A549 (cell line): ENCODE data around the gene LIG1. TPM values are rescaled to one million over a fixed set of nuclear protein-coding genes. Genes with fewer than 3 reads are reported as not detected.

ENCODE experiments used
- ATAC-seq, 2 experiments: fragments of 200-7000 bp in 1 of 2; fragments of >200 bp in 1 of 2; cut with Nextera tagmentation in 1 of 2; cut with Tn5 transposase in 1 of 2; 3 replicates each; pipeline versions ENCODE4 v1.8.0 to v1.9.1; 2018 to 2020; ENCODE audit warnings: mild to moderate bottlenecking in 1 of 2, moderate library complexity in 1 of 2
- CTCF ChIA-PET: fragments of 300-600 bp; sonication (Branson Sonifier 250); formaldehyde crosslinking; extraction: SDS; loops from one replicate; lab custom pipeline; 2021; ENCODE audit warnings: antibody characterized with exemption, inconsistent platforms; lab: Yijun Ruan, JAX
- POLR2A ChIA-PET: fragments of 350-600 bp; formaldehyde crosslinking; extraction: SDS; loops from one replicate; lab custom pipeline; 2021; ENCODE audit warnings: antibody characterized with exemption, inconsistent platforms; lab: Yijun Ruan, JAX
- DNase-seq, 2 experiments: peaks; one replicate each; pipeline versions ENCODE4 v3.0.0 to v3.0.0-alpha.2; 2011 to 2016; ENCODE audit warnings: low read depth in 1 of 2, low spot score in 1 of 2
- FAIRE-seq: peaks from 2 replicates; lab custom pipeline; 2011; peaks lifted over from hg19 to GRCh38; lab: Jason Lieb, UNC
- H3K27ac ChIP-seq, 2 experiments: fragments of >200 bp; sonication (Bioruptor Twin); formaldehyde crosslinking; 3 replicates each; pipeline ENCODE4 v1.5.1; 2016 to 2017
- H3K4me1 ChIP-seq: fragments of >200 bp; sonication (Bioruptor Twin); formaldehyde crosslinking; 3 replicates; pipeline ENCODE4 v1.6.1; 2016
- H3K4me2 ChIP-seq: fragments of >200 bp; sonication (Bioruptor Twin); formaldehyde crosslinking; 3 replicates; pipeline ENCODE4 v1.6.1; 2016
- H3K4me3 ChIP-seq: fragments of >200 bp; sonication (Bioruptor Twin); formaldehyde crosslinking; 3 replicates; pipeline ENCODE4 v1.5.1; 2016
- H3K9me3 ChIP-seq: fragments of >200 bp; sonication (Bioruptor Twin); formaldehyde crosslinking; 3 replicates; pipeline ENCODE4 v1.6.1; 2016
- ATOH8 ChIP-seq: fragments of 250-450 bp; sonication (Bioruptor Pico); IDR thresholded peaks from 2 replicates; pipeline ENCODE4 v1.5.0; 2020; ENCODE audit warnings: low read depth, mild to moderate bottlenecking, moderate library complexity
- BHLHE40 ChIP-seq: IDR thresholded peaks from 2 replicates; pipeline ENCODE4 v1.6.1; 2012; ENCODE audit warnings: low read depth, low read length, inconsistent platforms
- CBX2 ChIP-seq: fragments of 200-600 bp; sonication (generic); IDR thresholded peaks from 2 replicates; pipeline ENCODE4 v1.6.1; 2016; ENCODE audit warnings: low read depth, mild to moderate bottlenecking, borderline replicate concordance
- CEBPB ChIP-seq, 2 experiments: fragments of >200 bp in 1 of 2; sonication (Bioruptor Twin) in 1 of 2; formaldehyde crosslinking in 1 of 2; IDR thresholded peaks; 2 replicates each; pipeline ENCODE4 v1.6.1; 2012 to 2016
- CHD2 ChIP-seq: fragments of 150-350 bp; IDR thresholded peaks from 2 replicates; pipeline ENCODE4 v1.6.1; 2014; ENCODE audit warnings: low read length; ENCODE audit not compliant: partially characterized antibody
- E2F6 ChIP-seq: IDR thresholded peaks from 2 replicates; pipeline ENCODE4 v1.6.1; 2012; ENCODE audit warnings: low read depth, borderline replicate concordance
- EHMT2 ChIP-seq: fragments of 200-600 bp; sonication (generic); IDR thresholded peaks from 2 replicates; pipeline ENCODE4 v1.6.1; 2016; ENCODE audit warnings: antibody characterized with exemption, low read depth, mild to moderate bottlenecking, moderate library complexity
- EP300 ChIP-seq, 2 experiments: fragments of >200 bp; sonication (Bioruptor Twin); formaldehyde crosslinking; IDR thresholded peaks; 2 replicates in 1 of 2; 3 replicates in 1 of 2; pipeline ENCODE4 v1.6.1; 2016 to 2017
- ESRRA ChIP-seq: fragments of 150-350 bp; IDR thresholded peaks from 2 replicates; pipeline ENCODE4 v1.6.1; 2014; ENCODE audit warnings: mild to moderate bottlenecking, low read length, borderline replicate concordance
- FOXS1 ChIP-seq: fragments of 250-450 bp; sonication (Bioruptor Pico); IDR thresholded peaks from 2 replicates; pipeline ENCODE4 v1.5.0; 2020; ENCODE audit warnings: mild to moderate bottlenecking, moderate library complexity
- HEYL ChIP-seq: fragments of 250-450 bp; sonication (Bioruptor Pico); IDR thresholded peaks from 2 replicates; pipeline ENCODE4 v1.8.0; 2021; ENCODE audit warnings: mild to moderate bottlenecking, moderate library complexity
- HMGXB4 ChIP-seq: fragments of 250-450 bp; sonication (Bioruptor Pico); IDR thresholded peaks from 2 replicates; pipeline ENCODE4 v1.5.0; 2021; ENCODE audit warnings: mild to moderate bottlenecking, moderate library complexity, borderline replicate concordance
- HOXA7 ChIP-seq: fragments of 250-450 bp; sonication (Bioruptor Pico); IDR thresholded peaks from 2 replicates; pipeline ENCODE4 v1.5.0; 2020; ENCODE audit warnings: mild to moderate bottlenecking, moderate library complexity
- HOXB13 ChIP-seq: fragments of 250-450 bp; sonication (Bioruptor Pico); IDR thresholded peaks from 2 replicates; pipeline ENCODE4 v1.5.0; 2020; ENCODE audit warnings: low read depth, mild to moderate bottlenecking, moderate library complexity
- HOXB5 ChIP-seq: fragments of 250-450 bp; sonication (Bioruptor Pico); IDR thresholded peaks from 2 replicates; pipeline ENCODE4 v1.5.0; 2020; ENCODE audit warnings: mild to moderate bottlenecking, moderate library complexity
- JUN ChIP-seq, 2 experiments: fragments of >200 bp; sonication (Bioruptor Twin); formaldehyde crosslinking; IDR thresholded peaks; 2 replicates in 1 of 2; 3 replicates in 1 of 2; pipeline ENCODE4 v1.6.1; 2016 to 2017
- JUNB ChIP-seq: fragments of >200 bp; sonication (Bioruptor Twin); formaldehyde crosslinking; IDR thresholded peaks from 2 replicates; pipeline ENCODE4 v1.6.1; 2016
- KDM5A ChIP-seq: fragments of 200-600 bp; sonication (generic); IDR thresholded peaks from 2 replicates; pipeline ENCODE4 v1.6.1; 2016; ENCODE audit warnings: antibody characterized with exemption, mild to moderate bottlenecking
- MAFK ChIP-seq: fragments of 450-650 bp; IDR thresholded peaks from 2 replicates; pipeline ENCODE4 v1.6.1; 2014; ENCODE audit not compliant: partially characterized antibody
- MAZ ChIP-seq: fragments of 150-350 bp; IDR thresholded peaks from 2 replicates; pipeline ENCODE4 v1.6.1; 2014; ENCODE audit warnings: antibody characterized with exemption, low read depth, low read length, borderline replicate concordance
- NFE2L2 ChIP-seq: fragments of 150-350 bp; conservative IDR thresholded peaks from 2 replicates; pipeline ENCODE4 v1.6.1; 2014; ENCODE audit warnings: low read length
- PHF8 ChIP-seq: fragments of 200-600 bp; sonication (generic); IDR thresholded peaks from 2 replicates; pipeline ENCODE4 v1.6.1; 2016; ENCODE audit warnings: low read depth, mild to moderate bottlenecking, antibody characterized with exemption, moderate library complexity, borderline replicate concordance
- RNF2 ChIP-seq: fragments of 200-600 bp; sonication (generic); IDR thresholded peaks from 2 replicates; pipeline ENCODE4 v1.6.1; 2016; ENCODE audit warnings: low read depth, mild to moderate bottlenecking, antibody characterized with exemption, moderate library complexity, borderline replicate concordance
- SMC3 ChIP-seq: fragments of >200 bp; sonication (Bioruptor Twin); formaldehyde crosslinking; IDR thresholded peaks from 3 replicates; pipeline ENCODE4 v1.6.1; 2018; ENCODE audit warnings: inconsistent platforms
- TFCP2L1 ChIP-seq: fragments of 250-450 bp; sonication (Bioruptor Pico); IDR thresholded peaks from 2 replicates; pipeline ENCODE4 v1.5.0; 2021; ENCODE audit warnings: mild to moderate bottlenecking
- ZFP36 ChIP-seq: fragments of 450-650 bp; IDR thresholded peaks from 2 replicates; pipeline ENCODE4 v1.6.1; 2014; ENCODE audit warnings: borderline replicate concordance; ENCODE audit not compliant: partially characterized antibody
- WGBS: methylation state at CpG from one replicate; pipeline ENCODE4 v1.1.6; 2017; ENCODE audit errors: missing lambda C conversion rate; 5-methylcytosine and 5-hydroxymethylcytosine counted together
- polyA plus RNA-seq, 4 experiments: library from polyadenylated mRNA; depleted of rRNA in 3 of 4; stranded (reverse); fragments of >200 nt; fragmentation: RNase III in 1 of 4; extraction: RNeasy Plus Mini Kit Qiagen cat#74134 plus additional on column Dnase treatment in 1 of 4; gene quantifications; 2 replicates in 3 of 4; 3 replicates in 1 of 4; pipeline ENCODE4 v1.2.3, GENCODE V29; 2011 to 2017
- TF ChIP-seq, protein P1 (sequence below): fragments of 450-650 bp; IDR thresholded peaks from 2 replicates; pipeline ENCODE4 v1.6.1; 2014; ENCODE audit warnings: antibody characterized with exemption
- TF ChIP-seq, protein P2 (sequence below): fragments of >200 bp; sonication (Bioruptor Twin); formaldehyde crosslinking; IDR thresholded peaks from 3 replicates; pipeline ENCODE4 v1.6.1; 2016
- TF ChIP-seq, protein P3 (sequence below): fragments of 150-350 bp; IDR thresholded peaks from 2 replicates; pipeline ENCODE4 v1.6.1; 2014; ENCODE audit warnings: low read depth, mild to moderate bottlenecking, low read length
- TF ChIP-seq, protein P4 (sequence below): IDR thresholded peaks from 2 replicates; pipeline ENCODE4 v1.6.1; 2012

LIG1 gene
- polyA plus RNA-seq, 2 of the 4 experiments (the other 2 are of a cell fraction): 54.9 to 101 TPM

- H3K4me2 ChIP-seq: no peak overlapping the region
- no peaks in the 10 kb centered on the region for H3K9me3 ChIP-seq
- no peak for FAIRE-seq
- no peak overlapping the region for H3K27ac ChIP-seq
- TF ChIP-seq HOXB5 (CRISPR knock-in tag): no peak
- no peak for TF ChIP-seq JUN (IDR thresholded peaks at IDR 0.05)
- no peak for TF ChIP-seq PHF8
- TF ChIP-seq HEYL (CRISPR knock-in tag): no peak
- TF ChIP-seq FOXS1: no peak
- no peak for TF ChIP-seq HOXA7 (CRISPR knock-in tag)
- no peak for TF ChIP-seq E2F6
- TF ChIP-seq MAZ: no peak
- TF ChIP-seq CBX2: no peak
- no peak; a peak in 2 of 6 replicates for ATAC-seq
- ChIA-PET CTCF (interaction anchor here (0.7 to 4.0 kb wide), 7 partner anchors 9 to 173 kb away, joined by 3 to 11 read pairs (median 5); partner anchors contain the start of gene PLA2G4C), POLR2A (no interaction called here)
- H3K4me3 ChIP-seq: no peak overlapping the region
- DNase-seq: no peak
- H3K4me1 ChIP-seq: no peaks in the 10 kb centered on the region
- 80% methylated on average over 4 of the region's 4 CpGs for WGBS
These were observed 33.6 kb downstream of the LIG1 start for GRCh38 chr19:48136547-48136946.

- POLR2A ChIA-PET: interaction anchor here (1.4 kb wide), 1 partner anchor 25 kb away, joined by 3 read pairs; the partner anchor contains the start of gene PLA2G4C
These were observed 34.7 kb downstream of the LIG1 start for GRCh38 chr19:48135411-48135810.

DNA sequence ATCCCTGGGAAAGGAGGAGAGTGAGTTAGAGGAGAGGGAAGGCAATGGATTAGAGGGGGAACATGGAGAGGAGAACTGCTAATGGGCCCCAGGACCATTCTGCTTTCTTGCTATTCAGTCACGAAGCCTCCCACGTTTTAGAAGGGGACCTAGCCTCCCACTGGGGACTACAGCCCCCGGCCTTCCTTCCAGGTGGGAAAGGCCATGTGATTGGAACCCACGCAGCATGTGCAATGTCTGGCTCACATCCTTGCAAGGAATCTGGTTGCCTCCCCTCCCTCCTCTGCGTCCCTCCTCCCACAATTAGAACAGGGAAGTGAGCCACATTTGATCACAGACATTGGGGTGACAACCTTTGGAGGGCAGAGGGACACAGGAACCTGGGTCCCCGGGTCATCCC, 37.0 kb downstream of the LIG1 start:
- CTCF ChIA-PET: interaction anchor here (1.2 to 2.6 kb wide), 3 partner anchors 9 to 26 kb away, joined by 4 to 9 read pairs (median 5); no protein-coding TSS in a partner anchor
- no peak for FAIRE-seq
- WGBS: 92% methylated on average over 6 of the region's 6 CpGs
- no peak for ATAC-seq
- Histone ChIP-seq H3K27ac (no peak overlapping the region), H3K4me2 (no peak overlapping the region), H3K9me3 (no peaks in the 10 kb centered on the region), H3K4me1 (no peaks in the 10 kb centered on the region), H3K4me3 (no peak overlapping the region)
- POLR2A ChIA-PET: no interaction called here
- no peak for DNase-seq
- no peak for TF ChIP-seq SMC3
- TF ChIP-seq EP300 (IDR thresholded peaks at IDR 0.05): no peak
- no peak for TF ChIP-seq CEBPB (IDR thresholded peaks at IDR 0.05)
- TF ChIP-seq, protein P1, sequence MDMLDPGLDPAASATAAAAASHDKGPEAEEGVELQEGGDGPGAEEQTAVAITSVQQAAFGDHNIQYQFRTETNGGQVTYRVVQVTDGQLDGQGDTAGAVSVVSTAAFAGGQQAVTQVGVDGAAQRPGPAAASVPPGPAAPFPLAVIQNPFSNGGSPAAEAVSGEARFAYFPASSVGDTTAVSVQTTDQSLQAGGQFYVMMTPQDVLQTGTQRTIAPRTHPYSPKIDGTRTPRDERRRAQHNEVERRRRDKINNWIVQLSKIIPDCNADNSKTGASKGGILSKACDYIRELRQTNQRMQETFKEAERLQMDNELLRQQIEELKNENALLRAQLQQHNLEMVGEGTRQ: no peak
- no peak for TF ChIP-seq HOXB5 (CRISPR knock-in tag)
- TF ChIP-seq MAZ: no peak
- no peak for TF ChIP-seq ZFP36
- no peak for TF ChIP-seq HMGXB4 (CRISPR knock-in tag)
- TF ChIP-seq NFE2L2: no peak
- TF ChIP-seq JUNB: no peak
- TF ChIP-seq, protein P2, sequence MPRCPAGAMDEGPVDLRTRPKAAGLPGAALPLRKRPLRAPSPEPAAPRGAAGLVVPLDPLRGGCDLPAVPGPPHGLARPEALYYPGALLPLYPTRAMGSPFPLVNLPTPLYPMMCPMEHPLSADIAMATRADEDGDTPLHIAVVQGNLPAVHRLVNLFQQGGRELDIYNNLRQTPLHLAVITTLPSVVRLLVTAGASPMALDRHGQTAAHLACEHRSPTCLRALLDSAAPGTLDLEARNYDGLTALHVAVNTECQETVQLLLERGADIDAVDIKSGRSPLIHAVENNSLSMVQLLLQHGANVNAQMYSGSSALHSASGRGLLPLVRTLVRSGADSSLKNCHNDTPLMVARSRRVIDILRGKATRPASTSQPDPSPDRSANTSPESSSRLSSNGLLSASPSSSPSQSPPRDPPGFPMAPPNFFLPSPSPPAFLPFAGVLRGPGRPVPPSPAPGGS: no peak
- no peak for TF ChIP-seq HOXB13
- TF ChIP-seq, protein P3, sequence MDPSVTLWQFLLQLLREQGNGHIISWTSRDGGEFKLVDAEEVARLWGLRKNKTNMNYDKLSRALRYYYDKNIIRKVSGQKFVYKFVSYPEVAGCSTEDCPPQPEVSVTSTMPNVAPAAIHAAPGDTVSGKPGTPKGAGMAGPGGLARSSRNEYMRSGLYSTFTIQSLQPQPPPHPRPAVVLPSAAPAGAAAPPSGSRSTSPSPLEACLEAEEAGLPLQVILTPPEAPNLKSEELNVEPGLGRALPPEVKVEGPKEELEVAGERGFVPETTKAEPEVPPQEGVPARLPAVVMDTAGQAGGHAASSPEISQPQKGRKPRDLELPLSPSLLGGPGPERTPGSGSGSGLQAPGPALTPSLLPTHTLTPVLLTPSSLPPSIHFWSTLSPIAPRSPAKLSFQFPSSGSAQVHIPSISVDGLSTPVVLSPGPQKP: no peak

More at GRCh38 chr19:48135411-48135810, 34.7 kb downstream of the LIG1 start:
- no peak for TF ChIP-seq ESRRA
- no peak for TF ChIP-seq PHF8
- no peak for TF ChIP-seq EHMT2
- TF ChIP-seq ATOH8 (CRISPR knock-in tag): no peak
- TF ChIP-seq MAFK: no peak
- TF ChIP-seq RNF2: no peak
- no peak for TF ChIP-seq KDM5A
- no peak for TF ChIP-seq CHD2
- TF ChIP-seq FOXS1: no peak
- TF ChIP-seq, protein P4, sequence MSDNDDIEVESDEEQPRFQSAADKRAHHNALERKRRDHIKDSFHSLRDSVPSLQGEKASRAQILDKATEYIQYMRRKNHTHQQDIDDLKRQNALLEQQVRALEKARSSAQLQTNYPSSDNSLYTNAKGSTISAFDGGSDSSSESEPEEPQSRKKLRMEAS: no peak
- no peak for TF ChIP-seq ZFP36
- no peak for TF ChIP-seq TFCP2L1
- no peak for TF ChIP-seq BHLHE40
- CTCF ChIA-PET: interaction anchor here (1.5 to 4.0 kb wide), 6 partner anchors 8 to 172 kb away, joined by 4 to 14 read pairs (median 8); no protein-coding TSS in a partner anchor
- DNase-seq (peak in 1 of 2 experiments; percentile 57), FAIRE-seq (no peak), ATAC-seq (peak in 1 of 2 experiments; percentile 45; a peak in 3 of 6 replicates)
- no peaks in the 10 kb centered on the region for H3K4me1 ChIP-seq
- WGBS: 84% methylated on average over 8 of the region's 8 CpGs
- H3K4me2 ChIP-seq: no peak overlapping the region
- H3K4me3 ChIP-seq: no peak overlapping the region
- H3K9me3 ChIP-seq: no peaks in the 10 kb centered on the region
- no peak overlapping the region; a peak in 1 of 6 replicates for H3K27ac ChIP-seq
